B cell (primary cell): ENCODE measurements around the gene CRTC1.

Experiments used
- CTCF ChIP-seq: fragments of 200-600 bp; IDR thresholded peaks from one replicate; pipeline ENCODE4 v1.8.0; 2022; ENCODE audit warnings: antibody characterized with exemption, mild to moderate bottlenecking
- EZH2 ChIP-seq: IDR thresholded peaks from 2 replicates; pipeline ENCODE4 v1.6.1; 2012; ENCODE audit warnings: borderline replicate concordance, low read depth, mild to moderate bottlenecking, moderate library complexity, low read length; ENCODE audit not compliant: insufficient read depth, poor library complexity, severe bottlenecking

- TF ChIP-seq EZH2 (no peak), CTCF (no peak)
Observed at GRCh38 chr19:18671303-18672043, 12.0 kb upstream of the CRTC1 start.
